NCI-H2081 treated with DMSO at 0.1 percent for 48 hours (cell line): Measurements from ENCODE around the gene ANKRD16.
"Not testable (repeated sequence)": the region's sequence is repeated elsewhere in the genome, so short reads cannot be mapped to it uniquely, and the experiment has no call there.

ENCODE experiments used
- DNase-seq: peaks from one replicate; lab custom pipeline; 2025; lab: John Stamatoyannopoulos, UW

ANKRD16 gene

GRCh38 chr10:5903563-5903962, 13.9 kb upstream of the ANKRD16 start:
- no peak for DNase-seq

GRCh38 chr10:5902511-5903274, 13.0 kb upstream of the ANKRD16 start:
- DNase-seq, result no peak

GRCh38 chr10:5900247-5900646, 10.6 kb upstream of the ANKRD16 start:
- DNase-seq, result no peak

GRCh38 chr10:5898163-5898562, 8.5 kb upstream of the ANKRD16 start:
- DNase-seq, result no peak

- no peak for DNase-seq
These were observed 7.8 kb upstream of the ANKRD16 start for GRCh38 chr10:5897504-5897903.

GRCh38 chr10:5897053-5897340, 7.3 kb upstream of the ANKRD16 start:
- DNase-seq, result no peak

- DNase-seq, result no peak
These were observed 6.7 kb upstream of the ANKRD16 start for GRCh38 chr10:5896208-5897052.

GRCh38 chr10:5895804-5896203, 6.1 kb upstream of the ANKRD16 start:
- DNase-seq, result no peak

GRCh38 chr10:5895365-5895764, 5.7 kb upstream of the ANKRD16 start:
- DNase-seq, result no peak

GRCh38 chr10:5894873-5895272, 5.2 kb upstream of the ANKRD16 start:
- DNase-seq, result no peak

- DNase-seq, result no peak
These were observed 4.7 kb upstream of the ANKRD16 start for GRCh38 chr10:5894403-5894802.

- DNase-seq, result no peak
These were observed 3.6 kb upstream of the ANKRD16 start for GRCh38 chr10:5893321-5893720.

GRCh38 chr10:5892007-5892406, 2.3 kb upstream of the ANKRD16 start:
- DNase-seq, result no peak

GRCh38 chr10:5891009-5891408, 1.3 kb upstream of the ANKRD16 start:
- DNase-seq, result no peak

GRCh38 chr10:5890452-5890915, 791 bp upstream of the ANKRD16 start:
- no peak for DNase-seq

- DNase-seq, result no peak
These were observed 660 bp downstream of the ANKRD16 start for GRCh38 chr10:5888843-5889623.

GRCh38 chr10:5888351-5888750, 1.3 kb downstream of the ANKRD16 start:
- DNase-seq, result no peak

GRCh38 chr10:5887641-5888040, 2.1 kb downstream of the ANKRD16 start:
- DNase-seq, result no peak

- DNase-seq, result no peak
These were observed 2.7 kb downstream of the ANKRD16 start for GRCh38 chr10:5887029-5887428.

- no peak for DNase-seq
These were observed 4.1 kb downstream of the ANKRD16 start for GRCh38 chr10:5885619-5886018.

GRCh38 chr10:5882961-5883360, 6.7 kb downstream of the ANKRD16 start:
- no peak for DNase-seq

GRCh38 chr10:5877041-5877440, 12.7 kb downstream of the ANKRD16 start:
- not testable (repeated sequence) for DNase-seq
